Iris pigment epithelial cell (primary cell): ENCODE measurements around the gene MNAT1.
"Not testable (repeated sequence)": the region's sequence is repeated elsewhere in the genome, so short reads cannot be mapped to it uniquely, and the experiment has no call there.

Source experiments
- DNase-seq: peaks from one replicate; pipeline ENCODE4 v3.0.0-alpha.2; 2011; ENCODE audit warnings: low read depth

Gene MNAT1

DNA sequence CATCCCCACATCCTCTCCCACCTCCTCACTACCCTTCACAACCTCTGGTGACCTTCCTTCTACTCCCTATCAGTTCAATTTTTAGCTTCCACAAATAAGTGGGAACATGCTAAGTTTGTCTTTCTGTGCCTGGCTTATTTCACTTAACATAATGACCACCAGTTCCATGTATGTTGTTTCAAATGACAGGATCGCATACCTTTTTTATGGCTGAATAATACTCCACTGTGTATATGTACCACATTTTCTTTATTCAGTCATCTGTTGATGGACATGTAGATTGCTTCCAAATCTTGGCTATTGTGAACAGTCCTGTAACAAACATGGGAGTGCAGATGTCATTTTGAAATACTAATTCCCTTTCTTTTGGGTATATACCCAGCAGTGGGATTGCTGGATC is 147.7 kb downstream of the MNAT1 start:
- no peak for DNase-seq

GRCh38 chr14:60884134-60884533 is 149.6 kb downstream of the MNAT1 start:
- no peak for DNase-seq

- not testable (repeated sequence) for DNase-seq
Observed at GRCh38 chr14:60890636-60891035, 156.1 kb downstream of the MNAT1 start.

- no peak for DNase-seq
Observed at GRCh38 chr14:60893911-60894310, 159.3 kb downstream of the MNAT1 start.

- DNase-seq = peak; percentile 50
Observed at GRCh38 chr14:60904381-60904780, 169.8 kb downstream of the MNAT1 start.

DNA sequence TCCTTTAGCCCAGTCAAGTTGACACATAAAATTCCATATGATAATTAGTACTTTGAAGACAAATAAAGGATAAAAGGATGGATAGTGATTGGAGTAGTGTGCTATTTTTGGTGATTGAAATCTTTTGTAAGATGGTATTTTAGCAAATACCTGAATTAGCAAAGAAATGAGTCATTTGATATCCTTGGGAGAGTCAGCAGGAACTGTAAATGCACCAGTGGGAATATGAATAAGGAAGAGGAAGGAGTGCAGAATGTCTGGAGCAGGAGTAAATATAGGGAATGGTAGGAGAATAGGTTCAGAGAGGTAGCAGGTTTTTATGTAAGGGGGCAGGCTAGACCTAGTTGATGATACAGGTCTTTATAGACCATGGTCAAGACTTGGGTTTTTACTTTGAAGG is 171.4 kb downstream of the MNAT1 start:
- no peak for DNase-seq

GRCh38 chr14:60915781-60916180 is 181.2 kb downstream of the MNAT1 start:
- DNase-seq = peak; percentile 14

DNA sequence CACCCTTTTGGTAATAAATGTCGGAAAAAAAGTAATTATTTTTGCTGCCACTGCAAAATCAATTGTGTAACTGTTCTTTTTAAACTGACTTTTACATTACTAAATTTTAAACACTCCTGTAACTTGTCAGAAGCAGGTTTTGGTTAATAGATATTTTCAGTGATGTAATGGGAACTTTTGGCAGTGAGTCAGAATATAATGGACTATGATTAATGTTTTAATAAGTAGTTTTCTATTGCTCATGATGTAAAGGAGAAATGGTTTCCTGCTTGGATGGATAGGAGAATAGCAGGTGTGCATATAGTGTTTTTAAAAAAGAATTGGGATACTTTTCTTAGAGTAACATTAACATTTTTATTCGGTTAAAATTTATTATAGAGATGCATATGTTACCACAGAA is 187.5 kb downstream of the MNAT1 start:
- peak; percentile 46 for DNase-seq

- no peak for DNase-seq
Observed at GRCh38 chr14:60925286-60925685, 190.7 kb downstream of the MNAT1 start.

GRCh38 chr14:60926002-60926401 is 191.4 kb downstream of the MNAT1 start:
- DNase-seq = no peak

GRCh38 chr14:60931218-60931617 is 196.7 kb downstream of the MNAT1 start:
- no peak for DNase-seq

DNA sequence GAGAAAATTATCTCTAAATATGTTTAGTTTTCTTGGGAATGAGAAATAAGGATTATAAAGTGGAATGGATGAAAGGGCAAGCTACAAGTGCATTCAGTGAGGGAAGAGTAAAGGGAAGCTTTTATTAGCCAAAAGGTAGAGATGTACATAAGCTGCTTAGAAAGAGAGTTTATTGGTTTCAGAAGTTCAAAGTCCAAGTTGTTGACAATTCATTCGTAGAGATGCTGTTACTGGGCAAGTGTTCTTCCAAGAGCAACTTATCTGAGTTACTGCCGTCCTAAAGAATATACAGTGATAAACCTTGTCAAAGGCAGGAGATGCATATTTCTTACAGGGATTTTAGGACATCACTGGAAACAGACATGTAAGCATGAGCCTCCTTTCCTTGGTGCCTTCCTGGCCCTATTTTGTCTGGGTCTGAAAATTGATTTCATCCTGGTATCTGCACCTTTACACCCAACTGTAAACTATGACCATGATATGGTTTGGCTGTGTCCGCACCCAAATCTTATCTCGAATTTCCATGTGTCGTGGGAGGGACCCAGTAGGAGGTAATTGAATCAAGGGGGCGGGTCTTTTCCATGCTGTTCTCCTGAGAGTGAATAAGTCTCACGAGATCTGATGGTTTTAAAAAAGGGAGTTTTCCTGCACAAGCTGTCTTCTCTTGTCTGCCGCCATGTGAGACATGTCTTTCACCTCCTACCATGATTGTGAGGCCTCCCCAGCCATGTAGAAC is 199.5 kb downstream of the MNAT1 start:
- DNase-seq = no peak

GRCh38 chr14:60935319-60935718 is 200.8 kb downstream of the MNAT1 start:
- no peak for DNase-seq

- DNase-seq = no peak
Observed at GRCh38 chr14:60943637-60944032, 209.1 kb downstream of the MNAT1 start.

- DNase-seq = no peak
Observed at GRCh38 chr14:60944204-60944603, 209.6 kb downstream of the MNAT1 start.

DNA sequence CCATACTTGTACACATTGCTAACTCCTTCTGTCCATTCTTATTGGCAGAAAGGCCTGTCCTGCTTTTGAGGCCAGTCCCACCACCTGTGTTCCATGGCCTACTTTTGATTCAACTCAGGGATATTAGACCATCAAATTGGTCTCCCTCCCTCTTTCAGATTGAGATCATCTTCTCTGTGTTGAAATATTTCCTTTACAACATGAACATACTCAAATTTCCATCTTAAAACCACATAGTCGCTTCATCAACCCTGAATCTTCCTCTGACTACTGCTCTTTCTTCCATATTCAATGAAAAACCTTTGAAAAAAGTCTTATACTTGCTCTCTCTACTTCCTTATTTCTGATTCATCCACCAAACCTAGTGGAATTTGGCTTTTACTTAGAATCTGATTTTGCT is 211.4 kb downstream of the MNAT1 start:
- DNase-seq = peak; percentile 21

DNA sequence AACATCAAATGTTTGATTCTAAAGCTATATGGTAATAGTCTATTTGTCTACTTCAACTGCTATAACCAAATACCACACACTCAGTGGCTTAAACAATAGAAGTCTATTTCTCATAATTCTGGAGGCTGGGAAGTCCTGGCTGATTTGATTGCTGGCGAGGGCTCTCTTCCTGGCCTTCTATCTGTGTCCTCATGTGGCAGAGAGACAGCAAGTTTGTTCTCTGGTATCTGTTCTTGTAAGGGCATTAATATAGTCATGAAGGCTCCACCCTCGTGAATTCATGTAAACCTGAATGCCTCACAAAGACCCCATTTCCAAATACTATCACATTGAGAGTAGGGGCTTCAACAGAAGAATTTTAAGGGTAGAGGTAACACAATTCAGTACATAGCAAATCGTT is 212.2 kb downstream of the MNAT1 start:
- no peak for DNase-seq

DNA sequence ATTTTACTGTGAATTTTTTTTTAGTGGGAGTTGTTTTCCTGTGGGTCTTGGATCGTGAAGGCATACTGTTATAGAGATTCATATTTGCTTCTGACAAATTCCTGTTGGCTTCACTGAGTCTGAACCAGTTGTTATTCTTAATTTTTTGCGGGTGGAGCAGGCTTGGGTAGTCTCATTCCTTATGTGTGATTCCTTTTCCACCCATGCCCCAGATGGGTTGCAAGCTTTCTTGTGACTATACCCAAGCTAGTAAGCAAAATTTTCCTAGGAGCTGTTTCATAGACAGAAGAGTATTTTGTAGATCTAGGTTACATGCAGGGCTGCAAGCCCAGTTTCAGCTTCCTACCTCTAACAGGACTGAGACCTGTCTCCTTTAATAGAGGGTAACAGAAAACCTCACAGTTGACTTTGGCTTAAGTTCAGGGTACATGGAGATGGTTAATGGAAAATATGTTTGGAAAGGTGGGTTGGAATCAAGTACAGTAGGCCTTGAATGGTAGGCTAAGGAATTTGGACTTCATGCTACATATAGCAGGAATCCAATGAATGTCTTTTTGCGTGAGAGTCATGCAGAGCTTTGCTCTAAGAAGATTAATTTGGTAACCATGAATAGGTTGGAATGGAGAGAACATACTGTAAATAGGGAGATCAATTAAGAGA is 217.3 kb downstream of the MNAT1 start:
- DNase-seq = no peak

DNA sequence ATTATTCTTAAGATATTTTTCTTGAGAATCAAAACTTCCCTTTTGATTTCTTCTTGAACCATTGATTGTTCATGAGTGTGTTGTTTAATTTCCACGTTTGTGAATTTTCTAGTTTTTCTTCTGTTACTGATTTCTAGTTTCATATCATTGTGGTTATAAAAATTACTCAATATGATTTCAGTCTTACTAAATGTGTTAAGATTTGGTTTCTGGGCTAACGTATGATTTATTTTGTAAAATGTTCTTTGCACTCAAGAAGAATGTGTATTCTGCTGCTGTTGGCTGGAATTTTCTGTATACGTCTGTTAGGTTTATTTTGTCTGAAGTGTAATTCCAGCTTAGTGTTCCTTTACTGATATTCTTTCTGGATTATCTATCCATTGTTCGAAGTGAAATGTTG is 221.6 kb downstream of the MNAT1 start:
- DNase-seq = no peak

DNA sequence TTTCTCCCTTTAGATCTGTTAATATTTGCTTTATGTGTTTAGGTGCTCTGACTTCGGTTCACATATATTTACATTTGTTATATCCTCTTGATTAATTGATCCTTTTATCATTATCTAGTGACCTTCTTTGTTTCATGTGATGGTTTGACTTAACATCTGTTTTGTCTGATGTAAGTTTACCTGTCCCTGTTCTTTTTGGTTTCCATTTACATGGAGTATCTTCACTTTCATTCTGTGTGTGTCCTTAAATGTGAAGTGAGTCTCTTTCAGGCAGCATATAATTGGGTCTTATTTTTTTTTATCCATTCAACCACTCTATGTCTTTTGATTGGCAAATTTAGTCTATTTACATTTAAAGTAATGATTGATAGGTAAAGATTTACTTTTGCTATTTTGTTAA is 222.1 kb downstream of the MNAT1 start:
- DNase-seq = no peak

- DNase-seq = no peak
Observed at GRCh38 chr14:60958146-60958545, 223.6 kb downstream of the MNAT1 start.

- no peak for DNase-seq
Observed at GRCh38 chr14:60963761-60964160, 229.2 kb downstream of the MNAT1 start.

- peak; percentile 30 for DNase-seq
Observed at GRCh38 chr14:60964904-60965303, 230.3 kb downstream of the MNAT1 start.

DNA sequence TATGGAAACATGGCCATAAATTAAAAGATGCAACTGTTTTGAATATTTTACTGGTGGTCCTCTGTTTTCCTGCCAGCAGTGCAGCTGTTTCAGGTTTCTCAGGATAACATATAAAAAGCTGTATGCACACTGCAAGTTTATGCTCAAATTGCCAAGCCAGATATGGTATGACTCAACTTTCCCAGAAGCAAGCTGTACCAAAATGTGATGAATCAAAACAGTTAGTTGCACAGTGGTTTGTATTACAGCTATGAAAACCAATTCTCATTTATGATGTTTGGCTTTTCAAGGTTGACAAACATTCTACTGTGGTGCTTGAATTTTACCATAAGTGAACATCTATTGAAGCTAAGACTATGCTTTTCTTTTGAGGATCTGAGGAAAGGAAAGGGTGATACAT is 230.8 kb downstream of the MNAT1 start:
- peak; percentile 91 for DNase-seq
